ENCODE results near the gene FAM20C.

The FAM20C gene

GRCh38 chr7:278081-278480 lies 85.7 kb downstream of the FAM20C start:
- no peak for DNase-seq

- DNase-seq = no peak
These were observed 87.5 kb downstream of the FAM20C start for GRCh38 chr7:279821-280220.

DNA sequence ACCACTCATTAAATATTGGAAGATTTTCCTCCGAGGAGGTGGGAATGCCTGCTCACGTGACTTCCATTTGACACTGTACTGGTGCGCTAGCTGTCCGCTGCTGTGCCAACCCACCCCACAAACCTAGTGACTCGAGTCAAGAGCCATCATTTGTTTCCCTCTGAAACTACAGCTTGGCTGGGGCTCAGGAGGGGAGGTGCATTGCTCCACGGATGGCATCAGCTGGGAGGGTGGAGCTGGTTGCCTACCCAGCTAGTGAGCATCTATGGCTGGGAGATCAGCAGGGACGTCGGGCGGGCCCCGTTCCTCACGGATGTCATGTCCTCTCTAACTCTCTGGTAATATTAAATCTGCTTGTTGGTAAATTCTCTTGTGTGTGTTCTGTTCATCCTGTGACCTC lies 88.1 kb downstream of the FAM20C start:
- DNase-seq = no peak

- DNase-seq = no peak
These were observed 89.3 kb downstream of the FAM20C start for GRCh38 chr7:281637-282036.

GRCh38 chr7:282621-283020 lies 90.2 kb downstream of the FAM20C start:
- DNase-seq = no peak

GRCh38 chr7:284762-285722 lies 92.7 kb downstream of the FAM20C start:
- no peak for DNase-seq

GRCh38 chr7:285731-286130 lies 93.4 kb downstream of the FAM20C start:
- no peak for DNase-seq

- DNase-seq = no peak
These were observed 93.9 kb downstream of the FAM20C start for GRCh38 chr7:286266-286665.

- no peak for DNase-seq
These were observed 96.3 kb downstream of the FAM20C start for GRCh38 chr7:288671-289101.

- DNase-seq = no peak
These were observed 96.9 kb downstream of the FAM20C start for GRCh38 chr7:289209-289755.

DNA sequence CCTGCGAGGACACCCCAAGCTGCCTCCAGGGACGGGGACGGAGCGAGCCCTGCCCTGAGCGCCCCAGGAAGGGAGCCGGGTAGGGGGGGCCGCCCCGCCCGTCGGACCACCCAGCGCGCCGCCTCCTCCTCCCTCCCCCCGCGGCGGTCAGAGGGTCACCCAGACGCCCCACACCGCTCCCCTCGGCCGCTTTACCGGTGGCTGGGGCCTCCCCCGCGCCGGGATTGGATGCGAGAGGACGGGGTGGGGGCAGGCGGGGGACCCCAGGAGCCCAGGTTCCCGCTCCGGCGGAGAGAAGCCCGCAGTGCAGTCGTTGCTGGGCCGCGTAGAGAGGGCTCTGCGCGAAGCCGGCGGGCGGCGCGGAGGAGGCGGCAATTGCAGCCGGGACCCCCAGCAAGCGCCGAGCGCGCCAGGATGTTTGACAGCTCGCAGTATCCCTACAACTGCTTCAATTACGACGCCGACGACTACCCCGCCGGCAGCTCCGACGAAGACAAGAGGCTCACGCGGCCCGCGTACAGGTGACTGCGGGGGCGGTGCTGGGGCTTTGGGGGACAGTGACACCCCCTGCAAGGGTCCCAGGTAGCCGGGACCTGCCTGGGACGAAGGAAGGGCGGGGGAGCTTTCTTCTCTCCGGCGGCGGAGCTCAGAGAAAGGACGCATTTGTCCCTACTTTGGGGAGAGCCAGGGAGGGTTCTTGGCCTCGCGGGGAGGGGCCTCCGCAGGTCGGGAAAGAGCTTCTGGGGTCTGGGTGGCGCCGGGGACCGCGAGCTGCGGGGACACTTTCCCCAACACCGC lies 97.6 kb downstream of the FAM20C start, which contains the start of gene FOXL3:
Gene FOXL3, plus strand, starts transcription at position 415 of the 798 bp plus-strand sequence. Its CDS starts 0 bp downstream, at position 415.
- DNase-seq = no peak

GRCh38 chr7:290554-291372 lies 98.4 kb downstream of the FAM20C start:
- DNase-seq = no peak

- no peak for DNase-seq
These were observed 99.2 kb downstream of the FAM20C start for GRCh38 chr7:291373-292092.

DNA sequence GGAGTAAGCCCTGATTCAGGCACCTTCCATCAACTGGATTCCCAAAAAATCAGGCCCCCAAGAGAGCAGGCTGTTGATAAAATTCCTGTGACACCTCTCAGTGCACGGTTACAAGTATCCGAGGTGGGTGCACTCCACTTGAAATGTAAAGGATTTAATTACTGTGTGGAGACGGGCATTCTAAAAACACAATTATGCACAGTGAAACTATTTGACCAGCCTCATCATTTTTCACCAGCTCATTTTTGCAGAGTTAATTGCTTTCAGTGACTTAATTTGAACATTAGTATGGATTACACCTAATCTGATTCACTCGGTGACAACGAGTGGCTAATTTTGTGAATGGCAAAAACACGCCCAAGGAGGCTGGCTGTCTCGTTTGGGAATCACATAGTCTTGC lies 99.9 kb downstream of the FAM20C start:
- no peak for DNase-seq

GRCh38 chr7:292826-293225 lies 100.5 kb downstream of the FAM20C start:
- DNase-seq = no peak

GRCh38 chr7:293681-294439 lies 101.5 kb downstream of the FAM20C start:
- no peak for DNase-seq

DNA sequence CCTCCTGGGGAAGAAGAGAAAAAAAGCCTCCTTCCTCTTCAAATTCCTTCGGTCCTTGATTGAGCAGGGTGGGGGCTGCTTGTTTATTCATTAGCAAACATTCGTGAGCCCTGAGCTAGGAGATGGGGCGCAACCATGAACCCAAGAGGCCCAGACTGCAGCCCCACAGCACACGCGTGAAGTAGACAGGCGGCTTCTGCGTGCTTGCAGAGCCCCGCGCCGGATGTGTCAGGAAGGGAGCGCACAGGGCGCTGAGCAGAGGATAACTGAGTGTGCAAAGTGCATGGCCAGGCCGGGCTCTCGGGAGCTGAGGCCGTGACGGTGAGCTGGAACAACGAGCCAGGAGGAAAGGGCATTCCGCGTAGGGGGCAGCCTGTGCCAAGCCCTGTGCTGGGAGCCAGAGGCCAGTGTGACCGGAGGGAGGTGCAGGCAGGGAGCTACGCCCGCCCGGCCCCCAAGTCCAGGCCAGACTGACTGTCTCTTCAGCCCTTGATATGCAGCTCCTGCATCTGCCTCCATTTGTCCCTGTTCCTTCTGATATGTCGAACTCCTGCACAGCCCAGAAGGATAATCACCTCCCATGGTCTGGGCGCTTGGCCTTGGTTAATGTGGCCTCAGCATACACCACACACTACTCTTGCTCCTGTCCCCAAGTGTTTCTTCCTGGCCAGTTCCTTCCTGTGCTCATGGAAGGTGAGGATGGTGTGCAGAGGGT lies 102.2 kb downstream of the FAM20C start:
- no peak for DNase-seq

- DNase-seq = no peak
These were observed 103.1 kb downstream of the FAM20C start for GRCh38 chr7:295155-296154.

DNA sequence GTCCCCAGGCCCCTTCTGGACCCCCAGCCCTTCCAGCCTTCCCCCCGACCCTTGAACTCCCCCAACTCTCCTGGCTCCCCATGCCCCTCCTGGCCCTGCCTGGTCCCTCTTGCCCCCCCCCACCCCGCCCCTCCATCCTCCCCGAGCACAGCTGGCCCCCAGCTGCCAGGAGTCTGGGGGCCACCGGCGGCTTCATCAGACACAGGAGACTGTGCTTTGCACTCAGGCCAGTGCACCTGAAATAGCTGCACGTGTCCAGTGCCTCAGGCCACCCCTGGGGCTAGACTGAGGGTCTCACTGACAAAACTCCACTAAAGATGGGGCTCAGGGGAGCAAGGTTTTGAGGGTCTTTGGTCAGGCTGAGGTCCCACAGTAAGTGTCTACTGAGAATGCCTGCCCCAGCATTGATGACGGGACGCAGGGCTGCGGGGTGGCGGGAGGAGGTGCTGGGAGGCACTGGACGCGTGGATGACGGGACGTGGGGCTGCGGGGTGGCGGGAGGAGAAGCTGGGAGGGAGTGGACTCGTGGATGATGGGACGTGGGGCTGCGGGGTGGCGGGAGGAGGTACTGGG lies 104.1 kb downstream of the FAM20C start:
- no peak for DNase-seq
